Occipital lobe (tissue), 2 donors: ENCODE data around the gene FAM222B. TPM values are rescaled to one million over a fixed set of nuclear protein-coding genes. Genes with fewer than 3 reads are reported as not detected.
"Not testable (repeated sequence)": the region's sequence is repeated elsewhere in the genome, so short reads cannot be mapped to it uniquely, and the experiment has no call there.

Experiments used
- DNase-seq: peaks from one replicate; lab custom pipeline; 2025; lab: John Stamatoyannopoulos, UW
- total RNA-seq: library from RNA; depleted of rRNA; stranded (reverse); fragments of >200 nt; gene quantifications from one replicate; pipeline ENCODE4 v1.2.3, GENCODE V29; 2014

Gene FAM222B
- total RNA-seq, 1 donor from 2014 or later: 2.7 TPM

- no peak for DNase-seq
Measured at GRCh38 chr17:28841901-28842281, 699 bp downstream of the FAM222B start.

DNA sequence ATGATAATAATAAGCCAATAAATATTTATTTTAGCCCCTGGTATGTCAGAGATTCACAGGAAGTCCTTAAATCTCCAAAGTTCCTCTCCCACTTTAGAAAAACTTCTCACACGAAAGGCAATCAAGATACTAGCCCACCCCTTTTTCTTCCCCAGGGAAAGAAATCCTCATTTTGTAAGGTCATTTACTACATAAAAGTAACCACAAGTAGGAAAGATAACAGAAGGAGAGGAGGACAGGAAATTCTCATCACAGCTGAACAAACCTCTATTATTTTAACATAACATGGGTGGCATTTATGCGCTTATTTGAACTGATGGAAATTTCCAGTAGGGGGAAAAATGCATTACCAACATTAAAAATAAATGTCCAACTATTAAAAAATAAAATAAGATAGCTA is 3.4 kb downstream of the FAM222B start:
- DNase-seq: no peak

- DNase-seq: not testable (repeated sequence)
Measured at GRCh38 chr17:28836541-28836940, 6.0 kb downstream of the FAM222B start.

GRCh38 chr17:28834420-28834819 is 8.2 kb downstream of the FAM222B start:
- no peak for DNase-seq

GRCh38 chr17:28828294-28829040 is 14.1 kb downstream of the FAM222B start:
- DNase-seq: no peak

- no peak for DNase-seq
Measured at GRCh38 chr17:28827672-28828071, 14.9 kb downstream of the FAM222B start.

GRCh38 chr17:28819582-28819981 is 23.0 kb downstream of the FAM222B start:
- no peak for DNase-seq

- no peak for DNase-seq
Measured at GRCh38 chr17:28818819-28819221, 23.8 kb downstream of the FAM222B start.

- DNase-seq: no peak
Measured at GRCh38 chr17:28816540-28816939, 26.1 kb downstream of the FAM222B start.

GRCh38 chr17:28812748-28813377 is 29.7 kb downstream of the FAM222B start:
- no peak for DNase-seq

GRCh38 chr17:28812091-28812747 is 30.4 kb downstream of the FAM222B start:
- DNase-seq: peak; percentile 97

DNA sequence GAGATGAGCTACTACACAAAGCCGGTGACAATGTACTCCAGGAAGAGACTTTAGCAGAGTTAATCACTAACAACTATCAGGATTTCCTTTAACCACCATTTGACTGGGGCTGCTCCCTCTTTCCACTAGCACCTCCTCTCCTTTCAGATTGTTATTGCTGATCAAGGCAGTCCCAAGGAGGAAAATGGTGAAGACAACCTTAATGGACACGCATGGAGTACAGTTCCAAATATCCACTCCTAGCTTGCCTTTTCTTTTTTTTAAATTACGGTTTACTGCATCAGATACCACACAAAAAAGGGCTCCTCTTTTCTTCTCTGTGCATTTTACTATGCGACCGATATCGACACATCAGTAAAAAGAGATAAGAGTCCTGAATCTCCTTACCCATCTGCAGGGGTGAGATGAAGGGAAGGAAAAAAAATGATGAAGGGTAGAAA is 30.9 kb downstream of the FAM222B start:
- no peak for DNase-seq

GRCh38 chr17:28810437-28810836 is 32.2 kb downstream of the FAM222B start:
- no peak for DNase-seq

- DNase-seq: no peak
Measured at GRCh38 chr17:28807925-28808634, 34.5 kb downstream of the FAM222B start.

GRCh38 chr17:28796062-28796461 is 46.5 kb downstream of the FAM222B start:
- DNase-seq: no peak

GRCh38 chr17:28794846-28795441 is 47.6 kb downstream of the FAM222B start:
- DNase-seq: not testable (repeated sequence)

GRCh38 chr17:28792877-28793661 is 49.5 kb downstream of the FAM222B start:
- no peak for DNase-seq

- DNase-seq: no peak
Measured at GRCh38 chr17:28788100-28788499, 54.5 kb downstream of the FAM222B start.

GRCh38 chr17:28783161-28783560 is 59.4 kb downstream of the FAM222B start:
- DNase-seq: no peak

- DNase-seq: not testable (repeated sequence)
Measured at GRCh38 chr17:28779601-28780000, 63.0 kb downstream of the FAM222B start.

- no peak for DNase-seq
Measured at GRCh38 chr17:28777178-28777577, 65.4 kb downstream of the FAM222B start.
